ENCODE data around the gene CD101. TPM values are rescaled to one million over a fixed set of nuclear protein-coding genes. Genes with fewer than 3 reads are reported as not detected.

Gene CD101

Small RNA genes lying within 50 kb of the gene (small RNA-seq; reads per million reads assigned to genes)
- gene RNA5SP55, result not detected
